Bronchial smooth muscle cell (primary cell): ENCODE results near the gene GRAMD4. TPM values are rescaled to one million over a fixed set of nuclear protein-coding genes. Genes with fewer than 3 reads are reported as not detected.

ENCODE experiments used
- total RNA-seq: library from RNA; depleted of rRNA; stranded (reverse); fragments of >200 nt; gene quantifications from 2 replicates; pipeline ENCODE4 v1.2.1, GENCODE V29; 2014

The GRAMD4 gene, protein sequence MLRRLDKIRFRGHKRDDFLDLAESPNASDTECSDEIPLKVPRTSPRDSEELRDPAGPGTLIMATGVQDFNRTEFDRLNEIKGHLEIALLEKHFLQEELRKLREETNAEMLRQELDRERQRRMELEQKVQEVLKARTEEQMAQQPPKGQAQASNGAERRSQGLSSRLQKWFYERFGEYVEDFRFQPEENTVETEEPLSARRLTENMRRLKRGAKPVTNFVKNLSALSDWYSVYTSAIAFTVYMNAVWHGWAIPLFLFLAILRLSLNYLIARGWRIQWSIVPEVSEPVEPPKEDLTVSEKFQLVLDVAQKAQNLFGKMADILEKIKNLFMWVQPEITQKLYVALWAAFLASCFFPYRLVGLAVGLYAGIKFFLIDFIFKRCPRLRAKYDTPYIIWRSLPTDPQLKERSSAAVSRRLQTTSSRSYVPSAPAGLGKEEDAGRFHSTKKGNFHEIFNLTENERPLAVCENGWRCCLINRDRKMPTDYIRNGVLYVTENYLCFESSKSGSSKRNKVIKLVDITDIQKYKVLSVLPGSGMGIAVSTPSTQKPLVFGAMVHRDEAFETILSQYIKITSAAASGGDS
- total RNA-seq = 33.1 and 44.7 TPM in 2 replicates

DNA sequence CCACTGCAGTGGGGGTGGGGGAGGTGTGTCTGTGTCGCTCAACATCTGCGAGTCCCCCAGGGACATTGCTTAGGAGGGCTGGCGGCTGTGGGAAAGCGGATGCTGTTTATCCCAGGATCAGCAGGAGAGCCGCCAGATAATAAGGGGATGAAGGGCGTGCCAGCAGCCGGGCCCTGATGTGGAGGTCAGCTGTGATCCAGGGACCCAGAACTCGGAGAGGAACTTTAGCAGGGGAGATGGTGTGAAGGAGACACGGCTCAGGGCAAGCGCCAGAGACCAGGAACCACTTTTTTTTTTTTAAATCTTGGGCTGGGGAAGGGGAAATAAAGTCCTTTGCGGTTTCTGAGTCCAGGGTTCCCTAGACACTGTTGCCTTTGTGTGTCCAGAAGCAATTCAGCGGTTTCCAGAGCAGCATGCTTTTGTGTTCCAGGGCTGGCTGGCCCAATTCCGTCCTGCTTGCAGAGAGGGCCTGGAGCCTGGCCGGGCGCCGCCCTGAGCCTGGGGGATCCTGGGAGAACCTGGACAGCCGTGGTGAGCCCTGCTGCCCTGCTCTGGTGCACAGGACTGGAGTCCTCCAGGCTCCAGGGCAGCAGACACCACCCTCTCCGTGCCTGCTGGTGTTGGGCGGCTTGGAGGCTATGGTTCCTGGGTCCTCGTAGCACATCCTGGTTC is at the start of gene GRAMD4:
GRAMD4 (plus strand) TSS at position 557 of the 672 bp plus-strand sequence. CDS start 6,414 bp downstream, outside the sequence.

Other genes starting within 250 kb of the GRAMD4 start
- gene CELSR1, start 82.8 kb upstream of the GRAMD4 start, total RNA-seq = 0.43 and 1.4 TPM in 2 replicates
- 37.2 and 49.5 TPM in 2 replicates for gene CERK, start 117.9 kb downstream of the GRAMD4 start, total RNA-seq
- gene TBC1D22A, start 142.3 kb downstream of the GRAMD4 start, total RNA-seq = 10.9 and 11.7 TPM in 2 replicates